GM21390 (cell line): Measurements from ENCODE around the gene CATSPER3.
A peak's percentile ranks its signal among the peaks of the same experiment; 100 is the strongest.

ENCODE experiments used
- ATAC-seq: cut with Tn5 transposase; IDR thresholded peaks from one replicate; pipeline ENCODE4 v1.9.1; 2021; ENCODE audit not compliant: unreplicated experiment

CATSPER3 gene

DNA sequence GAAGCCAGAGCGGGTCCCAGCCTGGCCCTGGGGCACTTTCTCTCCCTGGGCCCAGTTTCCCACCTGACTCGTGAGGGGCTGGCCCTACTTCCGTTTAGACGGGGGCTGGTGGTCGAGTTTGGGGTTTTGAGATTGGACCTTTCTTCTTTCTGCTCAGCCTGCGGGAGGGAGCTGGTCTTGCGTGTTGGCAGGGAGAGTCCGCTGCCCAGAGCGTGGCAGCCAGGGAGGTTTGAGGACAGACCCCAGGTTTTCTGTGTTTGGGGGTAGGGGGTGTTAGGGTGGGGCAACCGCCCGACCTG is 72.3 kb downstream of the CATSPER3 start:
- ATAC-seq: no peak

DNA sequence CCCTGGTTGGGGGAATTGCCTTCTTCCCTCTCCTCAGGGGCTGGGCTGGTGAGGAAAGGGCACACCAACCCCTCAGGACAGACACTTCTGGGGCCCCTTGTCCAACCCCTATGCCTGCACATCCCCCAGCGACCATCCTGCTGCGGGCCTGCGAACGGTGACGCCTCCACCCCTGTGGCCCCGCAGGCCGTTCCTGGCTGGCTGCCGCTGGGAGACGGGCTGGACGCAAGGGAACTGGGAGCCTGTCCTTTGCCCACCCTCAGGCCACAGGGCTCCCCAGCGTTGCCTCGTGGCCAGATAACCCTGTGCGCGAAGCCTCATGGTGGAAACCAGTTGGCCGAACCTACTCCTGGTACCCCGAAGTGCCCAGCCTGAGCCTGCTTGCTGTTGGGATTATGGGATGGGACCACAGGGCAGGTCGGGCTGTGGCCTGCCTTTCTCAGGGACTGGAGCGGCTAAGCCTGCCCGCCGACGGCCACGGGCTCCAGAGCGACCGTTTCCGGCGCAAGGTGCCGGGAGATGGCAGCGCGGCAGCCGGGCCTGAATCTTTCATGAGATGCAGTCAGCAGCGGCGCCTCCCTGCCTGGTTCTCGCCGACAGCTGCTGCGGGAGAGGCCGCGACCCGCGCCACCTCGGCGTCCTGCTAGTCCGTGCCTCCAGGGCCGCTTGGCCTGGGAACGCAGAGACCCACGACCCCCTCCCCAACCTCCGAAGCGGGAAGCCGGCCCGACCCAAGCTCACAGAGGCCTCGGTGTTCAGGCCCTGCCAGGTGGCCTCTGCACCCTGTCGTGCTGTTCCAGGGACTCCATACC is 72.8 kb downstream of the CATSPER3 start:
- ATAC-seq: no peak

DNA sequence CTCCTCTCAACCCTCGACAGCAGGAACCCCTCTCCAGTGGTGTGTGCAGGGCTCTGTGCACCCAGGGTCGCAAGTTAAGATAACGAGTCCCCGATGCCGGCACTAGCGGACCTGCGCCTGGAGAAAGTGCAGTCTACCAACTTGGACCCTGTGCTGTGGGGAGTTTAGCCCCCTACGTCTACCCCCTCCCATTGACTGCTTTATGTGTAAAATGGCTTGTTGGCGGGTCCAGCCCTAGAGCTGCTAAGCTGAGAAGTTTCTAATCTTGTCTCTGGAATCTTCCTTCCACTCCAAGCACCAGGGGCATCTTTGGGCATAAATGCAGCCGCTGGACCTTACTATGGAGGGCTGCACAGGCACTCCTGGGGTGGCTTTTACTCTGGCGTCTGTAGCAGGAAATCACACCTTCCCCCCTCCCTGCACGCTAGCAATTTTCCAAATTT is 73.5 kb downstream of the CATSPER3 start:
- no peak for ATAC-seq

DNA sequence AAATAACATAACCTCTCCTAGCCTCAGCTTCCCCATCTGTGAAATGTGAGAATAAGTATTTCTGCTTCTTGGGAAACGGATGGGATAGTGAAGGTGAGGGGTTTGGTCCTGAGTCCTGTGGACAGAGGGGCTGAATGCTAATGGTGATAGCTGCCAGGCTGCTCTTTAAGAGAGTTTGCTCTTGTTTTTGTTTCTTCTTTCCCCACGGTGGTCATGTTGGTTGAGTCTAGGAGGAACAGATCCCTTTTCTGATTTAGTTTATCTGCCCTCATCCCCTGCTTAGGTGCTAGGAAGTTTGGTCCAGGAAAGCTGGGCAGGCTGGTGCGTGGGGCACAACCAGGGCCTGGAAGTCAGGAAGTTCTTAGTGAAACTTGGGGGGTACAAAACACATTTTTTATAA is 74.0 kb downstream of the CATSPER3 start:
- no peak for ATAC-seq

DNA sequence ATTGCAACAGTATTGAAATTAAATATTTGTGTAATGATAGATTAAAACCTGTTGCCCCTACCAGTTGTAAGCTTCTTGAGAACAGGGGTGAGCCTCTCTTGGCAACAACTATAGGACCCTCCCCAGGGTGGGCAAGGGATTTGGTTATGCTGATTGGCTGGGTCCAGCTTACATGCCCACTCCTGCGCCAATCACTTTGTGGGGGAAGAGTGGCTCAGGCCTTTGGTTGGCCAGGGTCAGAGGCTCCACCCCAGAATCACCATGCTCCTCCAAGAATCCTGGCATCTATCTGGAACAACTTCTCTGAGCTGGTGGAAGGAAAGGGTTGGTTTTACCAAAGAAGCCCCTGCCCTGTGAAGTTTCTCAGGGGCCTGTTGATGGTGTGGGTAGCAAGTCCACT is 74.9 kb downstream of the CATSPER3 start:
- no peak for ATAC-seq

DNA sequence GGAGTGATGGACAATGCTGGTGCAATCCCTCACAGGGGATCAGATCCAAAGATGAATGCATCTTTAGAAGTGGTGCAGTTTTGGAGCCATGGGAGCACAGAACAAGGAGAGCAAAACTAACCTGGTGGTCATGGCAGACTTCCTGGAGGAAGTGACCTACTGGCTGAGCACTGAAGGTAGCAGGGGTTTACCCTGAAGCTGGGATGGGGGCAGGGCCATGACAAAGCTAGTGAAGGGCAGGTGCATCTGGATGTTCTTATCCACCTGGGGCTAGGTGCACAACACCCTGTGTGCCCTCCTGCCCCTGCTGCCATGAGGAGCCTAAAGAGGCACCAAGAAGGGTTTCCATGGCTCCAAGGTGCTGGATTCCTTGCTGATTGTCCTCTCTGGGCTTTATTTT is 77.8 kb downstream of the CATSPER3 start:
- ATAC-seq: no peak

DNA sequence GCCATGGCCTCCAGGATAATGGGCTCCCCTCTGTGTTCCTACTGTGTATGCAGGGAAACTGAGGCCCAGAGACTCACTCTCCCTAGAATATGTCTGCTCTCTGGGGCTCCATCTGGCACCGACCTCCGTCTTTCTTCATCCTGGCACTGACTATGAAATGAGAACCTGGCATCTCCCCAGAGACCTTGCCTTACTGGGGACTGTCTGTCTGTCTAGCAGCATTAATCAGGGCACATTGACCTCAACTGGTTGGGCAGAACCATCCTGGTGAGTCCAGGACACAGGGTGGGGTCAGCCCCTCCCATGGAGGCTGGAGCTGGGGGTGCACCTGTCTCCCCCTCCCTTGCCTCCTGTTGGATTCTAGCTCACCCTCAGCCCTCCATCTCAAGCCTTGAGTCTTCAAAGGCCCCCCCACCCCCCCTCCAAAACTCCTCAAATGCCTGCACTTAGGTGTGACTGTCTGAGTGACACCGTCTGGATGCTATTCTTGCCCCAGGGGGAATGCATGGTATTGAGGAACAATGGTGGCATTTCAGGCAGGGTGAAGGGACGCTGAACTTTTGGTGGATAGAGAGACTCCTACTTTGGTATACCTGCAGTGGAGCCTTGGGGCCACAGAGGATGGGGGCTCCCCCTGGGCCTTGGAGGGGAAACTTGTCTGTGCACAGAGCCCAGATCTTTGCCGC is 79.1 kb downstream of the CATSPER3 start:
- no peak for ATAC-seq

DNA sequence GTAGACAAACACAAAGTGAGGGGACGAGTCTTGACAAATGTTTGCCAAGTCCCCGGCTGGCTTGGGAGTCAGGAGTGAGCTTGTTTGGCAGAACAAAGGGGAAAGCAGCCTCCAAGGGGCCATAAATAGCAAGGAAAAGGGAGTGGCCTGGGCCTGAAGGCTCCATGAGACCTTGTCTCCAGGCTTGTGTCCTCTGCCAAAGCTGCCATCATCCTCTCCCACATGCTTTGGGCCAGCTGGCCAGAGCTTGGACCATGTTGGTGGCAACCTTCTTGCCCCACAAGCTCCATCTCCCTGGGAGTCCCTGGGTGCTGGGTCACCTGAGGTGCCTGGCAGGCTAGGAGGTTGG is 79.6 kb downstream of the CATSPER3 start:
- ATAC-seq: no peak

DNA sequence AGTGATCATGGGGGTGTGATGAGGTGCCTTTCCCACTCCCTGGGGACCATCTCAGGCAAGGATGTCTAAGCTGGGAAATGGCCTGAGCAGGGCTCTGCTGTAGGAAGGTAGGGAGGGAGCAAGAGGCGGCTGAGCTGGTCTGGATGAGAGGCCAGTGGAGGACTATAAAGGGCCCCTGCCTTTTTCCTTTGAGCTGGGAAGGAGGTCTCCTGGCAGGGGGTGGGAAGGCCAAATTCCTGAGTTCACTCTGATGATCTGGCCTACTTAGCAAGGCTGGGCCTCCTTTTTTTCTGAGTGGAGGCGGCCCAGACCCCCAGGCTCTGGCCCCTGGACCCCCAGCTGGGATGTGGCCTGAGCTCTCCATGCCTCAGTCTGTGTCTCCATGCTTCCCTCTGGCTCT is 80.6 kb downstream of the CATSPER3 start:
- ATAC-seq: no peak

DNA sequence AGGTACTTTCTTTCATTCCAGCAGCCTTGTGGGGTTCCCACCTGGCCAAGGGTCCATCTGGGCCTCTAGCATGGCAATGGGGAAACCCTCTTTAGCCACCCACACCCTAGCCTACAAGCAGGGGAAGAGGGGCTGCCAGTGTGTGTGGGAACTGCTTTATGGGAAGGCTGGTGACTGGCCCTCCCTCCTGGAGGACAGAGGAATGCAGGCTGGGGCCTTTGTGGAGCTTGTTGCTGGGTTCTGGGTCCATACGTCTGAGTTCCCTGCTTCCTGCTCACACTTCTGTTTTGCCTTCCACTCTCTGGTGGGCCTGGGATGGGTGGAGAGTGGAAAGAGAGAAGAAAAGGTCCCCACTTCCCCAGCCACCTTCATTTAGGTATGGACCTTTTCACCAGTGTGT is 81.2 kb downstream of the CATSPER3 start:
- no peak for ATAC-seq

DNA sequence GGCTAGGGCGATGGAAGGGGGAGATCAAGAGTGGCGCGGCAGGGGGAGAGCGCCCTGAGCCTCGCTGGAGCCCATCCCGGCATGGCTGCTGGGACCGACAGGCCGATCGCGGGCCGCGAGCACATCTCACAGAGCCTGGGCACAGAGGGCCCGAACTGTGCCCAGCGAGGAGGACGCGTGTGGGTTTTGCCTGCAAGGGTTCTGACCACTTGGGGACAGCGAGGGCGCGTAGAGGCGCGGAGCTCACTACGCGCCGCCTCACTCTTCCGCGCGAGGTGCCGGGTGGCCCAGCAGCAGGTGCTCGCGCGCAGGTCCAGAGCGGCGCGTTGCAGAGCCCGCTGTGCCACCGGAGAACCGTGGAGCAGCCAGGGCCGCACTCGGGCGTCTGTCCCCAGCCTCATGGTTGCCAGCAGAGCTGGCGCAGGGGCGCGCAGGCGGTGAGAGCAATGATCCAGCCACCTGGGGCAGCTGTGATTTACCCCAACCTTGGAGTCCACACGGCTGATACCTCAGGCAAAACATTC is 82.6 kb downstream of the CATSPER3 start:
- no peak for ATAC-seq

DNA sequence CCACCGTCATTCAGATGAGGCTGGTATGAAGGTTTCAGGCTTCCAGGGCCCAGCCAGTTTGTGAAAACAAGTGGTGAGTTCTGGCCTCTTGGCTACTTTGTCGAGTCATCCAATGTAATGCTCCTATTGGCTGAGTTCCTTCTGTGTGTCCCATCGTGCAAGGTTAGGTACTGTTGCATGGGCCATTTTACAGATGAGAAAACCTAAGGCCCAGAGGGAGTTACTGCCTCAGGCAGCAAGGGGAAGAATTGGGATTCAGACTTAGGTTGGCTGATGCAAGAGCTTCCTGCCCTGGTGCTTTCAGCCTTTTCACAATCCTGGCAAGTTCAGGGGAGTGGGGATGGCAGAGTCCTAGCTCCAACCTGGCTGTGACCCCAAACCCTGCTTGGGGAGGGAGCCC is 83.7 kb downstream of the CATSPER3 start:
- ATAC-seq: no peak

DNA sequence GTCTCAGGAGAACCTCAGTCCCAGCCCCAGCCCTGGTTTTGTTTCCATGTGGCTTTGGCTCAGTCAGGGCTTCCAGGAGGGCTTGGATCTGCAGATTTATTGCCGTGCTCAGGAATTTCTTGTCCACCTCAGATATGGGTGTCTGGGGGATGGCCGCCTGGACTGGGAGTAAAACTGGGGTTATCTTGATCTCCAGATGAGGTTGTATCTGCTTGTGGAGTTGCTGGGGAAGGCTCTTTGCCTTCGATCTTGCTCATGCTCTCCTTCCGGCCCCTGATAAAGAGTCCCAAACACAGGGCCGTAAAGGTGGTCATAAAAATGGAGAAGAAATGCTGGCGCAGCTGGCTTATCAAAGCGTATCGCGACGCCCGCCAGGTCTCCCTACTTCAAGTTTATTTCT is 84.2 kb downstream of the CATSPER3 start:
- ATAC-seq: no peak

DNA sequence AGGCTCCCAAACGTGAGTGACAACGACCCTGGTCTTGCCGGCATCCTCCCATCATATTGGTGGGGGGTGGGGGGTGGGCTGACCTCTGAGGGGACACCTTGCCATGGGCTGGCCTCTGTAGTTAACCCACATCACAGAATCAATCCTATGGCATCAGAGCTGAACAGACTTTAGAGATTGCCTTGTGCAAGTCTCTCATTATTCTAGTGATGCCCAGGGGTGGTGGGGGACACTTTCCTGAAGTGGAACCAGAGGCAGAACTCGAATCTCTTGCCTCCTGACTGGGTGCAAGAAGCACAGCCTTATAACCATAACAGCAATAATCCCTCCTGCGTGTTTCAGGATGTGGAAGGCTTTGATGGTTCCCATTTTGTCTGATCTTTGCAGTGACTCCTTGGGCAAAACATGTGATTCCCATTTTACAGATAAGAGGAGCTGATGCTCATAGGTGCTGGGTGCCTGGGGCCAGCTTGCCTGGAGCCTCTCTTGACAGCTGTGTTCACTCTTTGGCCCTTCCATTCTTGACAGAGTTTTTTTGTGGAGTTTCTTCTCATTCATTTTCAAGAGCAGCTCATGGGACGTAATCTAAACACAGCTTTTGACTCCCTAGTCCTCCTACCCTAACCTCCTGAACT is 84.9 kb downstream of the CATSPER3 start:
- ATAC-seq: no peak

DNA sequence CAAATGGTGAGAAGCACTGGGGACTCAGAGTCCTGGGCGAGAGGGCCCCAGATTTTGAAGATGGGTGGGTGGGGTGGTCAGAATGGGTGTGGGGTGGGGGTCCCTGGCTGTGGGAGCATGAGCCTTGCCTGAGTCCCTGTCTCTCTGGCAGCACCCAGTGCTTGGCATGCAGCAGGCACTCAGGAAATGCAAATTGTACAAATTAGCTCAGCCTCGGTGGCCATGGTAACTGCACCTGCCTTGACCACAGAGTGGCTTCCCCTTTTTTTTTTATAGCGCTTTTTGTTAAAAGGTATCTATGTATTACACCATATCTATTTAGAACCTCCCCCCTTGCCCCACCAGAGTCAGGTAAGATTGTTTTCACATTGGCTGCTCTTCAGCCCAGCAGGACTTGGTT is 85.6 kb downstream of the CATSPER3 start:
- peak; percentile 93 for ATAC-seq

DNA sequence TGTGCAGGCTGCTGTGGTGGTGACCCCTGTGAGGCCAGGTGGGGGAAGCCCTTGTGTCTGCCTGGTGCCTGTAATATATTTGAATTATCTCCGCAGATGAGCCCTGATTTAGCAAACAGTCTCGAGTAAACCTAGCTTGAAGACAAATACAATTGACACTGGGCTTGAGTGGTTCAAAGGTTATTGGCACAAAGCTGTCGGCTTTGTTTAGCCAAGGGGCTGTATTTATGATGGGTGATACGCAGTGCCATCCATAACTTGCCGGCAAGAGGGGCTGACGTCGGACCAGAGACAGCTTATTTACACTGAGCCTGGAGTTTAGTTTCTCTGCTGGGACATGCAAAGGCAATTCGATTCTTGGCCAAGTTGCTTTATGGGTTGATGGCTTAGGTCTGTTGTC is 86.3 kb downstream of the CATSPER3 start:
- no peak for ATAC-seq

DNA sequence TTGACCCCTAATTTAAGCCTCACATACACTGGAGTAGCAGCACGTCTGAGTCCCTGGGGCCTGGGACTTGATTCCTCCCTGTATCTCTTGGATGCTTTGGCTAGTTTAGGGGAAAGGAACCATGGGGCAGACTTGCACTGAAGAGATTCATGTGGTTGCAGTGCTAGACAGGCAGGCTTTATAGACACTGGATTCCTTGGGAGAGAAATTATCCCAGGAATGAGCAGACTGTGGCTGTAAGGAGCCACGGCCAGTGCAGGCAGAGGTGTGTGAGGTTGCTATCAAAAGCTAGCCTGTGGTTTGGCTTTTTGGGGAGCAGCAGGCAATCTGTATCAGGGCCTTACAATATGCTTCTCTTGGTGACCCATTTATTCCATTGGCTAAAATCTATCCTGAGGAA is 86.8 kb downstream of the CATSPER3 start:
- ATAC-seq: no peak

DNA sequence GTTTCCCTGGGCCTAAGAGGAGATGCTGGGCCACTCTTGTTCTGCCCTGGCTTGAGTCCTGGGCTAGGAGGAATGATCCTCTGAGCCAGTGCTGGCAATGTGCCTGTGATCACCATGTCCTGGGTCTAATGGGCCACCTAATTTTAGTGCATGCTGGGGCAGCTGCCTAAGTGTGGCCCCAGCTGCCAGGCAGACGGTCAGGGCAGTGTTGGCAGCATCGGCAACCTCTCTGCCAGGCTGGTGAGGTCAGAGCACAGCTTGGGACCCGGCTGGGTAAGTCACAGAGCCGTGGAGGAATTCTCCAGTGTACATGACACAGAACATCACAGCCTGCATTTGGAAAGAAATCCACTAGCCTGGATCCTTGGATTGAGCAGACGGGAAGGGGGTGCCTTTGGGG is 87.7 kb downstream of the CATSPER3 start:
- no peak for ATAC-seq

DNA sequence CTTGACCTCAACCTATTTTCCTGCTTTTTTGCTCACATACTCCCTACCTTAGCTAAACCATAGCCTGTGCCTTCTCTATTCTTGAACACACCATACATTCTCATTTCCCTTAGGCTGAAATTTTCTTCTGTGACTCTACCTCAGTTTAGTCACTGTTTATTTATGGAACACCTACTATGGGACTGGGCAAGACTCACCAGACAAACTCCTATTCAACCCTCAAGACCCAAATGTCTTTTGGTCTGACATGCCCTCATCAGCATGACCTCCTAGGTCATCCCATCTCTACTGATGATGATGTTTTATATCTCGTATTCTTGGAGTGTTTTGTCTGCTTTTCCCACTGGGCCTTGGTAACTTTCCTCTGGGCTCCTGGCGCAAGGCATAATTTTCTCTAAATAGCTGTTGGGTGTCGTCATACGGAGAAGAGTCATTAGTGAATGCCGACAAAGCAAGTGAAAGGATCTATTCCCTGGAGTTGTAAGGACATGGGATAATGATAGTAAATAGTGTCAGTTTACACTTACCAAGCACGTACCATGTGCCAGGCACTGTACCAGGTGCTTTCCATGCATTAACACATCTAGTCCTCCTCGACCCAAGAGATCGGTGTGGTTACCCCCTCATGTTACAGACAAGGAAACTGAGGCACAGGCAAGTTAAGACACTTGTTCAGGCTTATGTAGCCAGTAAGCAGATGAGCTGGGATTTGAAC is 88.8 kb downstream of the CATSPER3 start:
- no peak for ATAC-seq

DNA sequence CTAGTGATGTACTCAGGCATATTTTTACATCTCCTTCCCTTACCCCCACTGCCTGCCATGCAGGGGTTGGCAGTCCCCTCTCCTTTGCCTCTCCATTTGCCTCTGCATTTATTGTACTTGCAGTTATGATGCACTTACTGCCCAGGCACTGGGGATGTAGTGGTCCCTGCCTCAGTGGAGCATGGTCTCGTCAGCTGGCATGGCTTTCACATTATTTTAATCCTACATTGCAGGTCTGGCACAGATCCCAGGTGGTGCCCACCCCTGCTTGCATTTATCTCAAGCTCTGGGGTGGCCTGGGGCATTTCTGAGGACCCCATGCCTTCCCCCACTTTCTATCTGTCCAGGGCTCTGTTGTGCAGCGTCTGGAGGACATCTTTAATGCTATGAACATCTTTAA is 89.5 kb downstream of the CATSPER3 start:
- no peak for ATAC-seq

DNA sequence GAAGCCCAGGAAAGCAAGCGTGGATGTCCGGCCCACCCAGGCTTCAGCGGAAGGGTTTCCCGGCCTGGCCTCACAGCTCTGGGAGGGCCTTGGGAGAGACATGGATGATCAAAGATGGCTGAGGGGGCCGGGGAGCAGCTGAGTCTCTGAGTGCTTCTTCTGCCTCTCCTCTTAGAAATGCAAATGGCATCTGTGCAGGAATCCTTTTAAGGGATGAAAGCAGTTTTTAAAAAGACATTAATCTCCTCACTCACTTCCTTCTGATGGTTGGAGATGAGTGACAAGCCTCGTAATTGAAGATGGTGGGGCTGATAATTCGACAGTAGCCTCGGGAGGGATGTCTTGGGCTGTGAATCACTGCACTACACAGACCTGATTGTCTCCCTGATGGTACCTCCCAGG is 90.6 kb downstream of the CATSPER3 start:
- ATAC-seq: no peak
